Colonic mucosa (tissue), 4 donors: Measurements from ENCODE around the gene LDLRAD3. TPM values are rescaled to one million over a fixed set of nuclear protein-coding genes. Genes with fewer than 3 reads are reported as not detected.

Experiments
- DNase-seq: peaks from one replicate; pipeline ENCODE4 v3.0.0-alpha.2; 2020
- H3K27ac ChIP-seq: fragments of 200-600 bp; one replicate; pipeline ENCODE4 v1.8.0; 2021
- H3K27me3 ChIP-seq: fragments of 200-600 bp; one replicate; pipeline ENCODE4 v1.8.0; 2021
- H3K36me3 ChIP-seq: fragments of 200-600 bp; one replicate; pipeline ENCODE4 v1.8.0; 2021
- H3K4me1 ChIP-seq: fragments of 200-600 bp; one replicate; pipeline ENCODE4 v1.8.0; 2021; ENCODE audit warnings: mild to moderate bottlenecking
- H3K4me3 ChIP-seq: fragments of 200-600 bp; one replicate; pipeline ENCODE4 v1.8.0; 2021
- H3K9ac ChIP-seq, 2 donors: one replicate each; pipeline ENCODE4 v1.7.0; 2013; ENCODE audit warnings: control low read depth in 2 of 2, low read depth in 2 of 2, low read length in 2 of 2
- H3K9me3 ChIP-seq: fragments of 200-600 bp; one replicate; pipeline ENCODE4 v1.8.0; 2021
- CTCF ChIP-seq: fragments of 200-600 bp; IDR thresholded peaks from one replicate; pipeline ENCODE4 v1.8.0; 2022; ENCODE audit warnings: antibody characterized with exemption, mild to moderate bottlenecking
- intact Hi-C: fragments of 100-400 bp; cut with DNase I; formaldehyde crosslinking; loops from one replicate; pipeline ENCODE4 v1.14.1; 2022
- total RNA-seq, 2 donors: library from RNA; stranded (reverse); fragmentation: NEBNext Ultra II Directional in 1 of 2; extraction: Animal tissue kit (Norgen Biotek cat#: 25700) in 1 of 2; gene quantifications; one replicate each; pipeline ENCODE4 v1.2.1, GENCODE V29; 2021
- donor health status: healthy.
- donor health status: DM: no; HTN: no; CAD: no.
- donor health status: DM: no; HTN: no; CAD: no.

LDLRAD3 gene
- total RNA-seq, 2 donors from 2014 or later, result 1.9 to 2.9 TPM

DNA sequence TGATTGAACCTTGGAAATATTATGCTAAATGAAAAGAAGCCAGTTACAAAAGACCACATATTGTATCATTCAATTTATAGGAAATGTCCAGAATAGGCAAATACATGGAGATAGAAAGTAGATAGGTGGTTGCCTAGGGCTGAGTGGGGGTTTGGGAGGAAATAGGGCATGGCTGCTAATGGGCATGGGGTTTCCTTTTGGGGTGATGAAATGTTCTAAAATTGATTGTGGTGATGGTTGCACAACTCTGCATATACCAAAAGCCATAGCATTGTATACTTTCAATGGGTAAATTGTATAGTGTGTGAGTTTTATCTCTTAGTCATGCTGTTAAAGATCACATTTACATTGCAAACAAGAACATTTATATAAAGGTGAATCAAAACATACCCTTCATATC lies 48.7 kb downstream of the LDLRAD3 start:
- no peak for DNase-seq
- Histone ChIP-seq H3K36me3 (no peaks in the 10 kb centered on the region), H3K4me1 (no peaks in the 10 kb centered on the region), H3K27ac (no peak overlapping the region), H3K27me3 (no peaks in the 10 kb centered on the region), H3K9ac (no peak overlapping the region), H3K9me3 (no peaks in the 10 kb centered on the region), H3K4me3 (no peak overlapping the region)
- intact Hi-C loops, result no loop called here
- TF ChIP-seq CTCF, result no peak

DNA sequence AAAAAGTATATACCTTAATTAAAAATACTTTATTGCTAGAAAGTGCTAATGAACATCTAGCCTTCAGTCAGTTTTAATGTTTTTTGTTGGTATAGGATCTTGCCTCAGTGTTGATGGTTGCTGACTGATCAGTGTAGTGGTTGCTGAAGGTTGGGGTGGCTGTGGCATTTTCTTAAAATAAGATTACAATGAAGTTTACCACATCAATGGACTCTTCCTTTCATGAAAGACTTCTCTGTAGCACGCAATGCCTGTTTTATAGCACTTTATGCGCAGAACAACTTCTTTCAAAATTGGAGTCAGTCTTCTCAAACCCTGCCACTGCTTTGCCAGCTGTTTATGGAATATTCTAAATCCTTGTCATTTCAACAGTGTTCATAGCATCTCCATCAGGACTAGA lies 50.6 kb downstream of the LDLRAD3 start:
- no peaks in the 10 kb centered on the region for H3K27me3 ChIP-seq
- no peaks in the 10 kb centered on the region for H3K4me1 ChIP-seq
- intact Hi-C loops, result no loop called here
- H3K9me3 ChIP-seq, result no peaks in the 10 kb centered on the region
- no peak overlapping the region for H3K4me3 ChIP-seq
- TF ChIP-seq CTCF, result no peak
- no peak overlapping the region for H3K9ac ChIP-seq
- no peak overlapping the region for H3K27ac ChIP-seq
- H3K36me3 ChIP-seq, result no peaks in the 10 kb centered on the region
- no peak for DNase-seq

DNA sequence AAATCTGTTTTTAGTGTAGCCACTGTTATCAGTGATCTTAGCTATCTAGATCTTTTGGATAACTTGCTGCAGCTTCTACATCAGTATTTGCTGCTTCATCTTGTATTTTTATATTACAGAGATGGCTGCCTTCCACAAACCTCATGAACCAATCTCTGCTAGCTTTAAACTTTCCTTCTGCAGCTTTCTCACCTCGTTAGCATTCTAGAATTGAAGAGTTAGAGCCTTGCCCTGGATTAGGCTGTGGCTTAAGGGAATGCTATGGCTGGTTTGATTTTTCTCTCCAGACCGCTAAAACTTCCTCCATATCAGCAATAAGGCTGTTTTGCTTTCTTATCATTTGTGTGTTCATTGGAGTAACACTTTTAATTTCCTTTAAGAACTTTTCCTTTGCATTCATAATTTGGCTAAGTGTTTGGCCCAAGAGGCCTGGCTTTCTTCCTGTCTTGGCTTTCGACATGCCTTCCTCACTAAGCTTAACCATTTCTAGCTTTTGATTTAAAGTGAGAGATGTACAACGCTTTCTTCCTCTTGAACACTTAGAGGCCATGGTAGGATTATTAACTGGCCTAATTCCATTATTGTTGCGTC lies 51.9 kb downstream of the LDLRAD3 start:
- H3K4me1 ChIP-seq, result no peaks in the 10 kb centered on the region
- no peaks in the 10 kb centered on the region for H3K27me3 ChIP-seq
- no peak overlapping the region for H3K9ac ChIP-seq
- H3K27ac ChIP-seq, result no peak overlapping the region
- no peak for TF ChIP-seq CTCF
- H3K36me3 ChIP-seq, result no peaks in the 10 kb centered on the region
- intact Hi-C loops, result no loop called here
- DNase-seq, result no peak
- H3K4me3 ChIP-seq, result no peak overlapping the region
- H3K9me3 ChIP-seq, result no peaks in the 10 kb centered on the region

- Histone ChIP-seq H3K27ac (no peak overlapping the region), H3K9ac (no peak overlapping the region), H3K4me3 (no peak overlapping the region), H3K4me1 (no peaks in the 10 kb centered on the region), H3K9me3 (no peaks in the 10 kb centered on the region), H3K27me3 (no peaks in the 10 kb centered on the region), H3K36me3 (no peaks in the 10 kb centered on the region)
- no peak for TF ChIP-seq CTCF
- intact Hi-C loops, result no loop called here
- DNase-seq, result no peak
Observed at GRCh38 chr11:35997902-35998520, 54.1 kb downstream of the LDLRAD3 start.

- no peaks in the 10 kb centered on the region for H3K9me3 ChIP-seq
- no peak overlapping the region for H3K27ac ChIP-seq
- no peak for TF ChIP-seq CTCF
- H3K27me3 ChIP-seq, result no peaks in the 10 kb centered on the region
- intact Hi-C loops, result no loop called here
- H3K4me3 ChIP-seq, result no peak overlapping the region
- no peaks in the 10 kb centered on the region for H3K36me3 ChIP-seq
- H3K4me1 ChIP-seq, result no peaks in the 10 kb centered on the region
- no peak for DNase-seq
- H3K9ac ChIP-seq, result no peak overlapping the region
Observed at GRCh38 chr11:35998634-35999033, 54.8 kb downstream of the LDLRAD3 start.
